Type B pancreatic cell (in vitro differentiated cells): ENCODE data around the gene OTOA. TPM values are rescaled to one million over a fixed set of nuclear protein-coding genes. Genes with fewer than 3 reads are reported as not detected.
A peak's percentile ranks its signal among the peaks of the same experiment; 100 is the strongest.

Experiments
- DNase-seq: peaks from one replicate; pipeline ENCODE4 v3.0.0; 2021; ENCODE audit warnings: mixed read lengths; ENCODE audit not compliant: unreplicated experiment; ENCODE audit errors: extremely low spot score
- H3K27ac Mint-ChIP-seq: 2 replicates; pipeline ENCODE4 v1.8.0; 2021; ENCODE audit warnings: mild to moderate bottlenecking, mixed read lengths
- H3K27me3 Mint-ChIP-seq: 2 replicates; pipeline ENCODE4 v1.8.0; 2021; ENCODE audit warnings: mixed read lengths
- H3K36me3 Mint-ChIP-seq: 2 replicates; pipeline ENCODE4 v1.8.0; 2021; ENCODE audit warnings: mixed read lengths
- H3K4me1 Mint-ChIP-seq: one replicate; pipeline ENCODE4 v1.8.0; 2021; ENCODE audit warnings: mixed read lengths; ENCODE audit not compliant: unreplicated experiment
- H3K4me3 Mint-ChIP-seq: 2 replicates; pipeline ENCODE4 v1.8.0; 2021; ENCODE audit warnings: mild to moderate bottlenecking, mixed read lengths
- H3K9me3 Mint-ChIP-seq: 2 replicates; pipeline ENCODE4 v1.8.0; 2021; ENCODE audit warnings: mixed read lengths
- CTCF ChIP-seq: fragments of 200-600 bp; sonication (generic); conservative IDR thresholded peaks from 2 replicates; pipeline ENCODE4 v1.5.0; 2021; ENCODE audit warnings: antibody characterized with exemption, mild to moderate bottlenecking
- total RNA-seq: library from RNA; stranded (reverse); gene quantifications from 2 replicates; pipeline ENCODE4 v1.2.1, GENCODE V29; 2021; ENCODE audit warnings: low replicate concordance

The OTOA gene
- total RNA-seq, 1 donor from 2014 or later = 0.17 TPM

DNA sequence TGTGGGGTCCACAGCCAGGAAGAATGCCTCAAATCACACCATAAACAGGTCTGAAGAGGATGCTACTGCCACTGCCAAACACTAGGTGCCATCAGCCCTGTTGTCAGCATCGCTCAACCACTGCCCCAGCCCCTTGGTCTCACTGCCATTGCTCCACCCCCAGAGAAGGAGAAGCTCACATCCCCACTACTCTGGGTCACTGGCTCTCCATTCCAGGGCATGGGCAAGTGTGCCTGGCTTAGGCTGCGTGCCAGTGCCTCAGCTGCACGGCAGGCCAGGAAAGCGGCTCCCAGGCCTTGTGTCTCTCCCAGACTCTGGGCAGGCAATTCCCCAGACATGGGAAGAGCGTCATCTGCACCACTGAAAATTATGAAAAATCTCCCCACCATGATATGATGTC is 10.2 kb upstream of the OTOA start:
- Mint-ChIP-seq H3K36me3 (peaks cover 12% of the 10 kb centered on the region), H3K9me3 (no peaks in the 10 kb centered on the region), H3K27me3 (no peaks in the 10 kb centered on the region), H3K27ac (no peak overlapping the region), H3K4me1 (peaks cover 23% of the 10 kb centered on the region), H3K4me3 (no peak overlapping the region)
- no peak for TF ChIP-seq CTCF
- DNase-seq = no peak

- H3K4me1 Mint-ChIP-seq = peaks cover 23% of the 10 kb centered on the region
- no peak for TF ChIP-seq CTCF
- DNase-seq = no peak
- no peak overlapping the region for H3K27ac Mint-ChIP-seq
- H3K27me3 Mint-ChIP-seq = no peaks in the 10 kb centered on the region
- H3K4me3 Mint-ChIP-seq = no peak overlapping the region
- H3K36me3 Mint-ChIP-seq = peaks cover 12% of the 10 kb centered on the region
- no peaks in the 10 kb centered on the region for H3K9me3 Mint-ChIP-seq
These were observed 9.3 kb upstream of the OTOA start for GRCh38 chr16:21654466-21654865.

GRCh38 chr16:21654881-21655280 is 8.9 kb upstream of the OTOA start:
- Mint-ChIP-seq H3K27ac (no peak overlapping the region), H3K27me3 (no peaks in the 10 kb centered on the region), H3K4me3 (no peak overlapping the region), H3K36me3 (peaks cover 12% of the 10 kb centered on the region), H3K4me1 (peaks cover 23% of the 10 kb centered on the region), H3K9me3 (no peaks in the 10 kb centered on the region)
- TF ChIP-seq CTCF = no peak
- DNase-seq = no peak

DNA sequence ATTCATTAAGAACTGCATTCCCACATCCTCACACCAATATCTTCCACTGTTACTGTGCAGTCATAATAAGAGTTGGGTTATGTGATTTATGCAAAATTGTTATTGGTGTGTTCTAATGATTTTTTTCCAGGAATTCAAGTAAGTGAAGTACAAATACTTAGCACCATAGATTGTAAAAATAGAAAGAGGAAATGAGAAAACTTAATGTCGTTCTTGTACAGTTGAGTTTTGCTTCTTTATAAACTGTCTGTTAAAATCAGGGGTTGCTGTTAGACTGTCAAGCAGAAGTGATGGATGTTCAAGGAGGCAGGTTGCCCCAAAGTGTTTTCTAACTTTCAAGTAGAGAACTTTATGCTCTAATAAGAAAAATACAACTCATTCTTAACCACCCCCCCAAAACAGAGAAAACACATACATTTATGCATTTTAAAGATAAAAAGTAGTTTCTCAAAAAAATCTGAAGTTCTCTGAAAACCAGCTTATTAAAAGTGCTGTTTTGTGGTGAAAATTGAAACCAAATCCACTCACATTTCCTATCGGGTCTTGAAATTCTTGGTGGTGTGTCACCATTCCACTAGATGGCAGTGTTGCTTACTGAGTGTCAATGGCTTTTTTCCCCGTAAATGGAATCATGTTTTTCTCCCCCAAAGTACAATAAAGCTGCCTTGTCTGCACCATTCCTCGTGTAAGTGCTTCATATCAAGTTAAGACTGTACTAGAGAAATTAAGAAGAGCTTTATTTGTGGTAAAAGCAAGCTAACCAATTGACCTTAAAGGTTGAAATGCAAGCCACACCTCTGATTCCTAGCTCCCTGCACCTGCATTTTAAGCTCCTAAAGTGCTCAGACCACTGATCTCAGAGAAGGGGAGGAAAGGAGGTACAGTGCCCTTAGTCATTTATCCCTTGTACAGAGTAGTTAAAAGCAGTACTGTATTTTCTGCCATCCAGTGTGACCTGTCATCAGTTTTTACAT is 6.7 kb upstream of the OTOA start:
- no peak for DNase-seq
- peaks cover 14% of the 10 kb centered on the region for H3K36me3 Mint-ChIP-seq
- H3K4me3 Mint-ChIP-seq = no peak overlapping the region
- no peaks in the 10 kb centered on the region for H3K9me3 Mint-ChIP-seq
- H3K27ac Mint-ChIP-seq = no peak overlapping the region
- H3K4me1 Mint-ChIP-seq = peaks cover 23% of the 10 kb centered on the region
- peak; percentile 91 for TF ChIP-seq CTCF
- no peaks in the 10 kb centered on the region for H3K27me3 Mint-ChIP-seq

GRCh38 chr16:21659124-21659523 is 4.6 kb upstream of the OTOA start:
- H3K9me3 Mint-ChIP-seq = no peaks in the 10 kb centered on the region
- H3K27me3 Mint-ChIP-seq = peaks cover 7% of the 10 kb centered on the region
- no peak for DNase-seq
- no peak for TF ChIP-seq CTCF
- H3K27ac Mint-ChIP-seq = no peak overlapping the region
- no peak overlapping the region for H3K4me3 Mint-ChIP-seq
- H3K36me3 Mint-ChIP-seq = peaks cover 14% of the 10 kb centered on the region
- peaks cover 17% of the 10 kb centered on the region for H3K4me1 Mint-ChIP-seq
